HTR-8/SVneo (cell line): Measurements from ENCODE around the gene MFAP3.
"Not testable (repeated sequence)": the region's sequence is repeated elsewhere in the genome, so short reads cannot be mapped to it uniquely, and the experiment has no call there.

Source experiments
- DNase-seq: peaks from one replicate; pipeline ENCODE4 v3.0.0; 2011; ENCODE audit warnings: low spot score, mixed read lengths; ENCODE audit not compliant: insufficient read length
- FAIRE-seq: peaks from 2 replicates; lab custom pipeline; 2011; peaks lifted over from hg19 to GRCh38; lab: Jason Lieb, UNC

MFAP3 gene

DNA sequence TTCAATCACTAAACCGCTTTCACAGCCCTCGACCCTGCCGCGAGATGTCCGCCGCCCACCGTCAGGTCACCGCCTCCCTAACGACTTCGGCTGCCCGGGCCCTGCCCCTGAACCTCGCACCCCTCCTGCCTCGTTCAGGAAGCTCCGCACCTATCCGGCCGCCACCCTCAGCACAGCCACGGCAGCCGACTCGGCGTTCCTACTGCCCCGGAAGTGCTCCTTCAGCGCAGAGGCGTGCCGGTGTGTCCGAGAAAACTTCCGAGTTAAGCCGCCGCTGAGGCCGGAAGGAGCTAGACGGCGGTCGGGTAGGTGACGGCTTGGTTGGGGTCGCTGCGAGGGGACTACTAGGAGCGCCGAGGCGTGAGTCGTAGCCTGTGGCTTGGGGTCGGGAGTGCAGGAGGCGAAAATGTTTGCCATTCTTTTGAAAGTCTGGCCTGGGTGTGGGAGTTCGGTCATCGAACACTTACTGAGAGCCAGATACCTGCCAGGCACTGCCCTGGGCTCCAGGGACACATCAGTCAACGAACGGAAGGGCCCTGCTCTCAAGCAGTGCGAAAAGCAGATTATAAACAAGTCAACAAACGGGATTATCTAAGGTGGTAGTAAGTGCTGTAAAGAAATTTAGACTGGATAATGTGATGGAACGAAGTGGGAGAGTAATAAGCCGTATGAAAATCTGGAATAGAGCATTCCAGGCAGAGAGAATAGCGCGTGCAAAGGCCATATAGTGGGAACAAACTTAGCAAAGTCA lies at the start of gene MFAP3, which contains the start of gene FAM114A2:
Gene MFAP3, plus strand, starts transcription at position 261 of the 751 bp plus-strand sequence. CDS start 10,756 bp downstream, outside the sequence.
Gene FAM114A2, minus strand, starts transcription at position 204 of the 751 bp plus-strand sequence. CDS start 3,957 bp downstream, outside the sequence.
- peak; percentile 93 for FAIRE-seq
- DNase-seq: peak; percentile 89

DNA sequence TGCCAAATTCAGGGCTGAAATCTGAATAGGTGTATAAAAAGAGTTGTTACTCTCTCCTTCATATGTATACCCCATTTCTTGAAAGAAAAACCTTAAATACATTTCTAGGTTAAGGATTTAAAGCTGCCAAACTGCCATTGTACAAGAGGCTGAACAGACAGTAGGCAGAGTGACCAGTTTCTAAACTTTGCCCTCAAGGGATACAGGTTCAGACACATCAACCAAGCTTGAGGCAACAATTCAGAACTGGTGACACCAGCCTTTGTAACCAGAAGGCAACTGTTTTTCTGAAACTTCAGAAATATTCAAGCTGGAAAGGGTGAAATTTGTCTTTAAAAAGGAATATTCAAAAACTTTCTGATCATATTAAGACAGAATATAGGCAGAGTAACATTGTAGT lies 47.6 kb upstream of the MFAP3 start:
- no peak for FAIRE-seq
- DNase-seq: no peak

DNA sequence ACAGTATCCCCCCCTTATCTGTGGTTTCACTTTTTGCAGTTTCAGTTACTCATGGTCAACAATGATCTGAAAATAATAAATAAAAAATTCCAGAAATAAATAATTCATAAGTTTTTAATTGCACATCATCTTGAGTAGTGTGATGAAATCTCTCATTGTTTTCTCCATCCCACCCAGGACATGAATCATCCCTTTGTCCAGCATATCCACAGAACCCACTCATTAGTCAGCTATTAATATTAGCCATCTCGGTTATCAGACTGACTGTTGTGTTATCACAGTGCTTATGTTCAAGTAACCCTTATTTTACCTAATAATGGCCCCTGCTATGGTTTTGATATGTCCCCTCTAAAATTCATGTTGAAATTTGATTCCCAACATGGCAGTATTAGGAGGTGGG lies 40.8 kb upstream of the MFAP3 start:
- no peak for DNase-seq
- FAIRE-seq: no peak

DNA sequence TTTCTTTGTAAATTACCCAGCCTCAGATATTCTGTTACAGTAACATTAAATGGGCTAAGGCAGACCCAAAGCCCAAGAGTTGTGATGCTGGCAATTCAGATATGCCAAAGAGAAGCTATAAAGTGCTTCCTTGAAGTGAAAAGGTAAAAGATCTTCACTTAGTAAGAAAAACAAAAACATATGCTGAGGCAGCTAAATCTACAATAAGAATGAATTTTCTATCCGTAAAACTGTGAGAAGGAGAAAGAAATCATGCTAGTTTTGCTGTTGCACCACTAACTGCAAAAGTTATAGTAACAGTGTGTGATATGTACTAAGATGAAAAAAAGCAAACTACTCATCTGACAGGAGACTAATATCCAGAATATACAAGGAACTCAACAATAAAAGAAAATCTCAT lies 40.0 kb upstream of the MFAP3 start:
- FAIRE-seq: peak; percentile 9

DNA sequence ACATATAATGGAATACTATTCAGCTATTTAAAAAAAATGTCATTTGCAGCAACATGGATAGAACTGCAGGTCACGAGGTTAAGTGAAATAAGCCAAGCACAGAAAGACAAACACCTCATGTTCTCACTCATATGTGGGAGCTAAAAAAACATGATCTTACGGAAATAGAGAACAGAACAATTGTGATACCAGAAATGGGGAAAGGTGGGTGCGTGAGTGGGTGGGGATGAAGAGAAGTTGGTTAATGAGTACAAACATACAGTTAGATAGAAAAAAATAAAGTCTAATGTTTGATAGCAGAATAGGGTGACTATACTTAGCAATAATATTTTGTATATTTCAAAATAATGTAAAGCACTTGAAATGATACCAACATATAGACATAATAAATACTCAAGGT lies 38.8 kb upstream of the MFAP3 start:
- no peak for DNase-seq
- no peak for FAIRE-seq

More for the DNA sequence above, 40.0 kb upstream of the MFAP3 start:
- no peak for DNase-seq

DNA sequence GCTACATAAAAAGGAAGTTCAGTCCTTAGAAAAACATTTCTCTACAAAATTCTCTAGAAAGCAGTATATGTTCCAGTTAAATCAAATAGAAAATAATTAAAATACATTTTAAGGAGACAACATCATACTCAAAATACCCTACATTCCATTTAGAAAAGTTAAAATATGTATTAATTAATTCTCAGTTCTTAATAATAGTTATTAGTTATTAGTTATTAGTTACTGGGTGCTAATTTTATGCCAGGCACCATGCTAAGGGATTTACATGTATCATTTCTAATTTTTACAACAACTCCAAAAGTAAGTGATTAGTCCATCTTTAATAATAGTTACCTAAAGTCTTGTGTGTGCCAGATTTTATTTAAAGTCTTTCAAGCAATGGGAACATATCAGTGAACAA lies 38.1 kb upstream of the MFAP3 start:
- no peak for FAIRE-seq
- DNase-seq: no peak

DNA sequence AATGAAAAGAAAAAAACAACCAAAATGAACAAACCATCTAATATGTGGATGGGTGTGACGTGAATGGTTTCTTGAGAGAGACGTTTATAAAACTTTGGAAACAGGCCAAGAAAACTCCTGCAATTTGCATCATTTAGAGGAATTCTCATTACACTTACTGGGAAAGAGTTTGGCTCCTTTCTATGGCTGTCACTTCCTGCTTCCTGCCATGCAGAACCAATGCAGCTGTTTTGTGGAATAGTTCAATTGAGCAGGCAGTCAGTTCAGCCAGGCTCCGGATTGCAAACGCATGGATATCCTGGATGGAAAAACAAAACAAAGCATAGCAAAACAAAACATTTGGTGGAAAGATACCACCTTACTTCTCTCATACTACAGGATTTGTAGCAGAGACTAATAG lies 36.7 kb upstream of the MFAP3 start:
- DNase-seq (no peak), FAIRE-seq (no peak)

DNA sequence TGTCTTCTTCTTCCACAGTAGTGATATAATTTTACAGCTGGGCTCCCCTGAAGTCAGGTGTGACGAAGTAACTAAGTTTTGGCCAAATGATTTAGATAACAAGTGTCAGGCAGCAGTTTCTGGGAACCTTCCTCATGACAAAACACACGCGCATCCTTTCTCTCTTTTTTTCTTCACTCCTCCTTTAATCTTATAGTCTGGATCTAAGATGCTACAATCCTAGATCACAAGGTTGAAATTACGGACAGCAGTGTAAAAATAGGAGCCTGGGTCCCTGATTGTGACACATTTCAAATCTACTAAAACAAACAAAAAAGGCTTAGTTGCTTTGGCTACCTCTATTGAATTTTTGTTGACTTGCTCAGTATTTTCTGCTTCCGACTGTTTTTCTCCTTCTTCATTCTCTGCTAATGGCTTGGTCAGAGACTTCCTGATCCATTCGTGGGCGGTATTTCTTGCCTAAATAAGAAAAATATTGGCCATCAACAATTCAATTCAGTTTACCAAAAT lies 36.2 kb upstream of the MFAP3 start:
- FAIRE-seq: no peak
- DNase-seq: no peak

DNA sequence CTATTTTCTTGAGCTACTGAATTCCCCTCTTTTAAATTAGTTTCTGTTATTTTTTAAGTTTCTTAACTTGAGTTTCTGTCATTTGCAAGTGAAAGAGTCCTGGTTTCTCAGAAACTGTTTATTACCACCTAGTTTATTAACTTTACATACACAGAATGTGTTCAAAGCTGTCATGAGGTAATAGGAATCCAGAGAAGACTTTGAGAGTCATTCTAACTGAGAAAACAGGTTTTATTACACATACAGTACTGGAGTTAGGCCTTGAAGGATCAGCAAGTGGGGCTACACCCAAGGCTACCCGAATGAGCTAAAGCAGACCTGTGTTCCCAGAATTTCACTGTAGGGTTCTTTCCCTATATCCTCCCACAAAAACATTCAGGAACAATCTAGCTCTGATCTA lies 33.1 kb upstream of the MFAP3 start:
- no peak for FAIRE-seq
- DNase-seq: no peak

DNA sequence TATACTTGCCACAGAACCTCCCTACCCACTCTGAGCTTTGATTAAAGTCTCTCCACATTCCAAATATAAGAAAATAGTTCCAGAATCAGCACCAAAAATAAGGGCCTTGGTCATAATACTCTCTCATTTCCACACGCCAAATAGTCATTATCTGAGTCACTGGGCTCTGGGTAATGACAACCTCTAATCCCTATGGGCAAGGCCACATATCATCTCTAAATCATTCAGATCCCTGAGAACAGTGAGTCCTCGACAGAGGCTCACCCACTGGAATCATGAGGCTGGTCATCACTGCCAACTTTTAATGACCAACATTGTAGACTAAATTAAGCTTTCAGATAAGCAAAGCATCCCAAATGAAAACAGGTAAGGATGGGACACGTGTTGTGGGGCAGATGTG lies 28.1 kb upstream of the MFAP3 start:
- no peak for FAIRE-seq
- DNase-seq: no peak

DNA sequence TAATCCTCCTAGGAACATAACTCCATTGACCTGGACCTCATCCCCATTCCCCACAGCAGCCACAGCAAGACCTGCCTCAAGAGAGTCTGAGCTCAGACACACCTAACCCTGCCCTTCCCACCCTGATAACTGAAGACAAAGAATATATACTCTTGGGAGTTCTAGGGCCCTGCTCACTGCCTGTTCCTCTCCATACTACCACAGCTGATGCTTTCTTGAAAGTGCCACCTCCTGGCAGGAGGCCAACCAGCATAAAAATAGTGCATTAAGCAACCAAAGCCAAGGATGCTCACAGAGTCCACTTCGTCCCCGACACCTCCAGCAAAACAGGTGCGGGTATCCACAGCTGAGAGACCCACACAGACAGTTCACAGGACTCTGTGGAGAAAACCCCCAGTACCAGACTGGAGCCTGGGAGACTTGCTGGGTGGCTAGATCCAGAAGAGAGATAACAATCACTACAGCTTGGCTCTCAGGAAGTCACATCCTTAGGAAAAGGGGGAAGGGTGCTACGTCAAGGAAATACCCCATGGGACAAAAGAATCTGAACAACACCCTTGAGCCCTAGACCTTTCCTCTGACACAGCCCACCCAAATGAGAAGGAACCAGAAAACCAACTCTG lies 23.6 kb upstream of the MFAP3 start:
- no peak for FAIRE-seq

DNA sequence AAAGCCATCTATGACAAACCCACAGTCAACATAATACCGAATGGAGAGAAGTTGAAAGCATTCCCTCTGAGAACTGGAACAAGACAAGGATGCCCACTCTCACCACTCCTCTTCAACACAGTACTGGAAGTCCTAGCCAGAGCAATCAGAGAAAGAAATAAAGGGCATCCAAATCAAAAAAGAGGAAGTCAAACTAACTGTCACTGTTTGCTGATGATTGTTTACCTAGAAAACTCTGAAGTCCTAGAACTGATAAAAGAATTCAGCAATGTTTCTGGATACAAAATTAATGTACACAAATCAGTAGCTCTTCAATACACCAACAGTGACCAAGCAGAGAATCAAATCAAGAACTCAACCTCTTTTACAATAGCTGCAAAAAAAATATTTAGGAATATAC lies 19.8 kb upstream of the MFAP3 start:
- DNase-seq, FAIRE-seq: not testable (repeated sequence)

More for the DNA sequence above, 23.6 kb upstream of the MFAP3 start:
- no peak for DNase-seq

DNA sequence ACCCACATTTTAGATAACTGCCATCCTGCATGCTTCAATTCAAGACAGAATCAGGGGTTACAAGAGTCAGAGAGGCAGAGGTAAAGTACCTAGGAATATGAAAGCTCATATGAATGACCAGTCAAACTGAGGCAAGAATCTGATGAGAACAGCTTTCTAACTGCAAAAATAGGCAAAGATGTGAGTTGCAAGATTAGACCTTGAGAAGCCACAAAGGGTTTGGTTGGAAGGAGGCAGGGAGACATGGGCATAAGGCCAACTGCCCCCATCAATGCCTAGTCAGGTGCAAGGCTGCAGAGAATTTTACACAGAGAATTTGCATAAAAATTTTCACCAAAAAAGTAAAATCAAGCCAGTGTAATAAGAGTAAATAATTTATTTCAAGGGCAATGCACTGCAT lies 12.8 kb upstream of the MFAP3 start:
- FAIRE-seq: no peak

DNA sequence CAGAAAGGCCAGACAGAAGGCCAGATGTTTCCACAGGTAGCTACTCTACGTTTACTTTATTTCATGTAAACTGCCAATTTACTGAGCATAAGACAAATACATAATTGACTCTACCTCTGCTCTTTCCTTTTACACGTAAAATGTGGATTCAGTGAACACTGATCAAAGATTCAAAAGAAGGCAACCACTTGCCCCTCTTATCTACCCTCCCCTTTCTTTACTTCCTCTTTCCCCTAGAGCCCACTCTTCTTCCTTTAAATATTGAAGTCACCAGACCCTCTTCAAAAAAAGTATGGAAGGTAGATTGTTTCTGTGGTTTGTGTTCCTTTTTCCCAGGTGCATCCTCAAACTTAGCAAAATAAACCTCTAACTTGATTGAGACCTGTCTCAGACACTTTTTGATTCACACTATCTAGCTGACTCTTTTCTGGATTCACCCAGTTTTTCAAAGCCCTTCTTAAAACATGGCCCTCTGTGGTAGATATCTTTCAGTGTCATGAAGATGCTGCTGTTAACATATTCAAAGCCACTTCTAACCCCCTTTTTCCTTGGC lies 6.8 kb upstream of the MFAP3 start:
- DNase-seq: no peak
- no peak for FAIRE-seq

More for the DNA sequence above, 12.8 kb upstream of the MFAP3 start:
- DNase-seq: no peak

DNA sequence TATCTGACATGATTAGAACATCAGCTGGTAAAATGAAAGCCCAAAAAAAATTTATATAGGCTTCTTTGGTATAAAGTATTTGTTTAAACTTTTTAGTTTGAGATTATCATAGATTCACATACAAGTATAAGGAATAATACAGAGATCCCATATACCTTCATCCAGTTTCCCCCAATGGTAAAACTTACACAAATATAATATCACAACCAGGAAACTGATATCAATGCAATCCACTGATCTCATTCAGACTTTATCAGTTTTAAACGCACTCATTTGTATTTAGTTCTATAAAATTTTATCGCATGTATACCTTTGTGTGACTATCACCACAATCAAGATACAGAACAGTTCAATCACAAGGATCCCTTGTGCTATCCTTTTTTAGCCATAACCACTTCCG lies 3.8 kb upstream of the MFAP3 start:
- DNase-seq: no peak
- FAIRE-seq: no peak

DNA sequence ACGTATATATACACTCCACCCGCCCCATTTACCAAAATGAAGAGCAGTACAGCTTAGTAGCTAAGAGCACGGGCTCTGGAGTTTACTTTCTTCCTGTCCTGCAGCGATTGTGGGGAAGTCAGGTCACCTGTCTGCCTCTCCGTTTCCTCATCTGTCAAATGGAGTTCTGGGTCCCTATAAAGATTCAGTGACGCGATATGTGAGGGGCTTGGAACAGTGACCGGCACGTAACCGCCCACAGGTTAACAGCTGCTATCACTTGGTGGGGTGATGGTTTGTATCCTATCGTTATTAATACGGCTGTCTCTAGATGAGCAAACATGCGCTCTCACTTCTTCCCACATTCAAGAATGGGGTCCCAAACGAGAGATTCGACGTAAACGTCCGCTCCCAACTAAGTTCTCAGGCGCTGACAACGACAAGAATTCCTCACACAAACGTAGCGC lies 483 bp upstream of the MFAP3 start:
- FAIRE-seq: no peak

DNA sequence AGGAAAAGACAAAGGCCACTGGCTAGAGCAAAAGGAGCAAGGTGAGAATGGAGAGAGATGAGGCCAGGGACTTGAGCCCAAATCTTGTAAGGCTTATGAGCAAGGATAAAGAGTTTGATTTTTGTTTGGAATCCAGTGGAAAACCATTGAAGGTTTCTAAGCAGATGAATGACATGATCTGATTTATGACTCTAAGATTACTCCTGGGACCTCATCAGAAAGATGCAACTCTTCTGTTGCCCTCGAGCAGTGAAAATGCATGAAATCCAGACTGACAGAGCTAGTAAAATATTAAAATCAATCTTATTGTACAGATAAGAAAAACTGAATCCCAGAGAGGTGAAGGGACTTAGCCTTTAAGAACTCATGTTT lies 677 bp downstream of the MFAP3 start:
- no peak for FAIRE-seq
- DNase-seq: no peak

More for the DNA sequence above, 483 bp upstream of the MFAP3 start:
- no peak for DNase-seq

DNA sequence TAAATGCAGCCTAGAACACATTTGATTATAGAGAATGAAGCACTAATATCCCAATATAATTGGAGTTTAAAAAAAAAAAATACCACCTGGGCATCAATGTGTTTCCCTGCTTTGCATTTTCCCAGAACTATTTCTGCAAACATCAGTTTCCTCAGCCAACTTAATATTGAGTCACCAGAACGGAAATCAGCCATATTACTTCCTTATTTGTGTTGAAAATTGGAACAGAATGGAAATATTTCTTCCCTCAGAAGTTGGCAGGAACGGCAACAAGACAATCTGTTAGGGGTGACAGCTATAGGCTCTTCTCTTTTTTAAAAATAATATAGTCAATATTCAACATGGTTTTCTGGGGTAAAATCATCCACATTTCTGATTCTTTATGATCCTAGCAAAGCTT lies 4.0 kb downstream of the MFAP3 start:
- FAIRE-seq: no peak
- no peak for DNase-seq

DNA sequence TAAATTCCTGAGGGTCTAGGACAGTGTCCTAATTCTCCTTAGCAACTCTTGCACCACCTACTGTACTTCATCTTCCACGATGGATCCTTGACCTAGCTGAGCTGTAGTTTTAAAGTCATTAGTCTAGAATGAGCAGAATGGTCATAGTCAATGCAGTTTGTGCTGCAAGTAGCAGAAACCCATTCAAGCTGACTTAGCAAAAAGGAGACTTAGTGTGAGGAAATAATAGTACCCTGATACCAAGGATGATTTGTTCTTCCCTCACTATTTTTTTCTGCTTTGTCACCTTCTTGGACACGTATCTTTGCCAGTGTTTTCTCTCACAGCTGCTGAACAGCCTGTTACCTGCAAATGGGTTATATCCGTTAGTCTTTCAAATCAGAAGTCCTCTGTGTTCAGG lies 5.3 kb downstream of the MFAP3 start:
- FAIRE-seq (no peak), DNase-seq (no peak)

DNA sequence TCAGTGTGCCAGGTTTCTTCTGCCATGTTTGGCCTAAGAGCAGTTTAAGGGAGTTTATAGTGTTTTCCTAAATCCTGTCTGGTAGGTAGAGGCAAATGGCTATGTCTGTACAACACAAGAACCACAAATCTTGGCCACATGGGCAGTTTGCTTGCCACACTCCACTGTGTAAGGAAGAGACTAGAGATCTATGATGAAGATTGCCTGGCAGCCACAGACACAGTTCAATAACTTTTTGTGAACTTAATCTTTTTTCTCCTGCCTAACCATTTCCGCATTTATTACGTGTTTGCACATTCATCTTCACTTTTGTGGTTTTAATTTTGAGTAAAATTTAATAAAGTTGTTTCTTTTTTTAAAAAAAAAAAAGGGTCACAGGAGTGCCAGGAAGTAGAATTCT lies 5.8 kb downstream of the MFAP3 start:
- FAIRE-seq (no peak), DNase-seq (no peak)

DNA sequence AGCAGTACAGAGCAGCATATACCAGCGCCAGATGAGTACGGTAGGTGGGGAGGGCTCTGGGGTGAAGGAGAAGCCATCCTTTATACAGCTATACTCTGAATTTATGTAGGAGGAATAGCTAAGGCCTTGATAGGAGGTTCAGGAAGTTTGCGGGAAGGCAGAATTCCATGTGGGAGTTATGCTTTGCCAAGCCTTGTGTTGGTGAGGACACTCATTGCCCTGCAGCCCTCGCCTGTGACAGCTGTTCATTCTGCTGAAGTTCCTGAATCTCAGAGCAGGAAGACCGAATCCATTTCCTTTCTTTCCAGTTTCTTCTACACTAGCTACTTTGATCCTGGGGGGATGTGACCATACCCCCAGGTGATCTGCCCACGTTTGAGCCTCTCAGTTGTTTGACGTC lies 7.7 kb downstream of the MFAP3 start:
- no peak for DNase-seq
- no peak for FAIRE-seq
